ENCODE results near the gene SKP2. TPM values are rescaled to one million over a fixed set of nuclear protein-coding genes. Genes with fewer than 3 reads are reported as not detected.
A peak's percentile ranks its signal among the peaks of the same experiment; 100 is the strongest.

SKP2 gene
- total and polyA plus RNA-seq, 4 donors: 4.6 to 28.2 (median 15.4) TPM

GRCh38 chr5:36153726-36154125 lies 1.8 kb downstream of the SKP2 start:
- Histone ChIP-seq H3K27ac (ENCODE audit: low read depth in 1 of 2, low read length in 2 of 2) (no peak overlapping the region), H3K9me3 (ENCODE audit: control insufficient read depth in 4 of 4, low read length in 3 of 4) (no peaks in the 10 kb centered on the region), H3K9ac (ENCODE audit: low read depth in 1 of 2, low read length in 2 of 2) (no peak overlapping the region), H3K36me3 (ENCODE audit: control insufficient read depth in 4 of 4, insufficient read depth in 3 of 4, low read depth in 1 of 4, low read length in 3 of 4) (peaks cover 0 to 6% (median 4%) of the 10 kb centered on the region in 4 donors), H3K4me1 (ENCODE audit: control insufficient read depth in 4 of 4, insufficient read depth in 4 of 4, low read length in 3 of 4) (peaks cover 6 to 33% (median 29%) of the 10 kb centered on the region in 4 donors), H3K4me3 (ENCODE audit: low read depth in 1 of 3, low read length in 3 of 3) (no peak overlapping the region), H3K27me3 (ENCODE audit: control insufficient read depth in 4 of 4, insufficient read depth in 4 of 4, low read length in 3 of 4) (no peaks in the 10 kb centered on the region)
- DNase-seq (ENCODE audit: low spot score): no peak
- no peak for TF ChIP-seq JUND (IDR thresholded peaks at IDR 0.05)
- peak in 1 of 2 donors; percentile 36 for TF ChIP-seq RXRA (IDR thresholded peaks at IDR 0.05)
- TF ChIP-seq REST (IDR thresholded peaks at IDR 0.05): no peak
- no peak for TF ChIP-seq ZBTB33 (IDR thresholded peaks at IDR 0.05)
- no peak for TF ChIP-seq TAF1 (conservative IDR thresholded peaks at IDR 0.05)
- 52% methylated on average over 4 of the region's 4 CpGs for WGBS

GRCh38 chr5:36155291-36155690 lies 3.4 kb downstream of the SKP2 start:
- Histone ChIP-seq H3K27ac (ENCODE audit: low read depth in 1 of 2, low read length in 2 of 2) (no peak overlapping the region), H3K9ac (ENCODE audit: low read depth in 1 of 2, low read length in 2 of 2) (no peak overlapping the region), H3K4me3 (ENCODE audit: low read depth in 1 of 3, low read length in 3 of 3) (no peak overlapping the region), H3K4me1 (ENCODE audit: control insufficient read depth in 4 of 4, insufficient read depth in 4 of 4, low read length in 3 of 4) (peaks cover 6 to 44% (median 38%) of the 10 kb centered on the region in 4 donors), H3K9me3 (ENCODE audit: control insufficient read depth in 4 of 4, low read length in 3 of 4) (no peaks in the 10 kb centered on the region), H3K36me3 (ENCODE audit: control insufficient read depth in 4 of 4, insufficient read depth in 3 of 4, low read depth in 1 of 4, low read length in 3 of 4) (peaks cover 0 to 6% (median 4%) of the 10 kb centered on the region in 4 donors), H3K27me3 (ENCODE audit: control insufficient read depth in 4 of 4, insufficient read depth in 4 of 4, low read length in 3 of 4) (no peaks in the 10 kb centered on the region)
- WGBS: 93% methylated on average over 7 of the region's 7 CpGs
- TF ChIP-seq GABPA (IDR thresholded peaks at IDR 0.05 in 1 of 2, conservative IDR thresholded peaks at IDR 0.05 in 1 of 2) (no peak), RXRA (IDR thresholded peaks at IDR 0.05) (no peak), HNF4G (IDR thresholded peaks at IDR 0.05) (no peak), CTCF (IDR thresholded peaks at IDR 0.05; ENCODE audit: low read depth, low read length, missing input control) (no peak), RAD21 (IDR thresholded peaks at IDR 0.05) (no peak), FOXA1 (IDR thresholded peaks at IDR 0.05) (no peak), YY1 (IDR thresholded peaks at IDR 0.05) (no peak)
- DNase-seq (ENCODE audit: low spot score): no peak
